Naive thymus-derived CD4-positive, alpha-beta T cell (primary cell): ENCODE results near the gene HS2ST1. TPM values are rescaled to one million over a fixed set of nuclear protein-coding genes. Genes with fewer than 3 reads are reported as not detected.

Experiments used
- ATAC-seq: fragments of 150-1000 bp; cut with Tn5 transposase; 2 replicates; pipeline ENCODE4 v1.10.0; 2021; ENCODE audit warnings: mild to moderate bottlenecking, moderate library complexity
- CTCF ChIA-PET: fragments of 350-600 bp; sonication (Branson Sonifier 250); formaldehyde crosslinking; loops from one replicate; lab custom pipeline; 2021; ENCODE audit warnings: antibody characterized with exemption; lab: Charles Lee
- POLR2A ChIA-PET: fragments of 350-600 bp; sonication (Branson Sonifier 250); formaldehyde crosslinking; loops from one replicate; lab custom pipeline; 2021; ENCODE audit warnings: antibody characterized with exemption, inconsistent platforms; lab: Charles Lee
- DNase-seq, 9 donors: peaks; one replicate each; pipeline versions ENCODE4 v3.0.0 to v3.0.0-alpha.2; 2020 to 2022; ENCODE audit warnings: mixed read lengths in 1 of 9
- H3K27ac ChIP-seq: one replicate; pipeline ENCODE4 v1.7.0; 2013; ENCODE audit warnings: mild to moderate bottlenecking, low read depth, low read length, moderate library complexity
- H3K27me3 ChIP-seq, 2 donors: one replicate each; pipeline ENCODE4 v1.7.0; 2013; ENCODE audit warnings: low read length in 2 of 2, mild to moderate bottlenecking in 2 of 2, moderate library complexity in 2 of 2; ENCODE audit not compliant: control insufficient read depth in 2 of 2, insufficient read depth in 2 of 2
- H3K36me3 ChIP-seq, 3 experiments: 1 replicate in 2 of 3; 2 replicates in 1 of 3; pipeline ENCODE4 v1.7.0; 2013; ENCODE audit warnings: low read length in 3 of 3, mild to moderate bottlenecking in 3 of 3, moderate library complexity in 1 of 3; ENCODE audit not compliant: insufficient read depth in 3 of 3, control insufficient read depth in 2 of 3
- H3K4me1 ChIP-seq, 2 donors: one replicate each; pipeline ENCODE4 v1.7.0; 2013; ENCODE audit warnings: low read length in 2 of 2, mild to moderate bottlenecking in 2 of 2, moderate library complexity in 1 of 2; ENCODE audit not compliant: control insufficient read depth in 2 of 2, insufficient read depth in 2 of 2
- H3K4me3 ChIP-seq: 2 replicates; pipeline ENCODE4 v1.7.0; 2013; ENCODE audit warnings: mild to moderate bottlenecking, low read length
- H3K9me3 ChIP-seq, 3 experiments: 1 replicate in 2 of 3; 2 replicates in 1 of 3; pipeline ENCODE4 v1.7.0; 2013; ENCODE audit warnings: low read length in 3 of 3; ENCODE audit not compliant: control insufficient read depth in 2 of 3
- H3K27ac Mint-ChIP-seq, 9 donors: one replicate each; pipeline ENCODE4 v1.8.0; 2020 to 2022; ENCODE audit warnings: mixed read lengths in 9 of 9, mild to moderate bottlenecking in 8 of 9, moderate library complexity in 5 of 9, inconsistent platforms in 2 of 9
- H3K27me3 Mint-ChIP-seq, 5 donors: one replicate each; pipeline ENCODE4 v1.8.0; 2021 to 2022; ENCODE audit warnings: mixed read lengths in 5 of 5, mild to moderate bottlenecking in 1 of 5
- H3K36me3 Mint-ChIP-seq, 5 donors: one replicate each; pipeline ENCODE4 v1.8.0; 2020 to 2022; ENCODE audit warnings: mixed read lengths in 5 of 5, mild to moderate bottlenecking in 3 of 5, inconsistent platforms in 1 of 5
- H3K4me1 Mint-ChIP-seq, 7 donors: one replicate each; pipeline ENCODE4 v1.8.0; 2020 to 2022; ENCODE audit warnings: mixed read lengths in 7 of 7, mild to moderate bottlenecking in 3 of 7, inconsistent platforms in 1 of 7
- H3K4me3 Mint-ChIP-seq, 10 donors: one replicate each; pipeline ENCODE4 v1.8.0; 2020 to 2022; ENCODE audit warnings: mild to moderate bottlenecking in 10 of 10, mixed read lengths in 10 of 10, moderate library complexity in 6 of 10, inconsistent platforms in 2 of 10
- H3K9me3 Mint-ChIP-seq, 11 donors: one replicate each; pipeline ENCODE4 v1.8.0; 2020 to 2022; ENCODE audit warnings: mixed read lengths in 11 of 11, mild to moderate bottlenecking in 4 of 11, inconsistent platforms in 1 of 11, moderate library complexity in 1 of 11
- intact Hi-C, 2 donors: fragments of 100-400 bp; cut with micrococcal nuclease; formaldehyde crosslinking; loops; one replicate each; pipeline ENCODE4 v1.15.1; 2023
- polyA plus RNA-seq, 2 donors: library from polyadenylated mRNA; unstranded; fragments of 300-500 nt; fragmentation: Illumina TruSeq; gene quantifications; one replicate each; pipeline ENCODE4 v1.2.3, GENCODE V29; 2021
- total RNA-seq, 6 experiments: library from RNA in 5 of 6; stranded (reverse) in 5 of 6; gene quantifications; 1 replicate in 5 of 6; 2 replicates in 1 of 6; pipeline ENCODE4 v1.2.3 and lab custom pipeline; 2021 to 2026

HS2ST1 gene
- total and polyA plus RNA-seq, 7 experiments from 2014 or later = 7.1 to 18.3 (median 10.2) TPM

DNA sequence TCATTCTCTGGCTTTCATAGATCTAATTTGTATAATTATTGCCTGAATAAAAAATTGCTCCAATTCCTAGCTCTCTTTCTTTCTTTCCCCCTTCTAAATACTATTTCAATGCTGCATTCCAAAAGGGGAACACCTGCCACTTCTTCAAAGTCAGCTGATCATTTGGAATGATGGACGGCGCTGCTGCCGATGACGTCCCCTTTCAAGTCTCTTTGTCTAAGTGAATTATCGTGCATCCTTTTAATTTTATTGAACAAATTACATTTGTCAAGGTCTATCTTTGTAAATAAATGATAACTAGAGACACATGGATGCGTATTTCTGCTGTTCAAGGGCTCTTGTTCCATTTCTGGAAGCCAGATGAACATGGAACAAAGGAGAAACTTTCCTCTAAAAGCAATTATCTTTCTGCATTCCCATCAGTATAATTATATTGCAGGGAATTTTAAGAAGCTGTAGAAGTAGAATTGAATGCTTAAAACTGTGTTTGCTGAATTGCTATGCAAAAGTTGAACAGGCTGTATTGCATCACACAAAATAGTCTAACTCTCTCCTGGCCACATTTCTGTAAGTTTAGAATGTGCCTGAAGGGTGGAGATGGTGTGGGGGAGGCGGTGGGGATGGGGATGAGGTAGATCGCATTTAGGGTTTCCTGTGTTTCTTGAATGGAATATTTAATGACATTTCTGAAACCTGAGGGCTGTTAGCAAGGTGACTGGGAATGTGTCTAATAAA lies 222.3 kb downstream of the HS2ST1 start:
- ChIA-PET CTCF (no interaction called here), POLR2A (no interaction called here)
- Histone ChIP-seq H3K27me3 (no peaks in the 10 kb centered on the region), H3K9me3 (no peaks in the 10 kb centered on the region), H3K27ac (no peak overlapping the region), H3K4me1 (no peaks in the 10 kb centered on the region), H3K36me3 (no peaks in the 10 kb centered on the region), H3K4me3 (no peak overlapping the region)
- no peak for DNase-seq
- Mint-ChIP-seq H3K36me3 (no peaks in the 10 kb centered on the region), H3K9me3 (no peaks in the 10 kb centered on the region), H3K4me3 (no peak overlapping the region), H3K27me3 (peaks cover 14 to 38% (median 19%) of the 10 kb centered on the region in 5 donors), H3K27ac (no peak overlapping the region), H3K4me1 (peaks cover 0 to 9% (median 7%) of the 10 kb centered on the region in 7 donors)
- intact Hi-C loops = loop anchor here in 1 of 2 donors (10.0 kb wide), 2 partner anchors 138 to 1458 kb away; no protein-coding TSS in a partner anchor
- ATAC-seq = no peak

DNA sequence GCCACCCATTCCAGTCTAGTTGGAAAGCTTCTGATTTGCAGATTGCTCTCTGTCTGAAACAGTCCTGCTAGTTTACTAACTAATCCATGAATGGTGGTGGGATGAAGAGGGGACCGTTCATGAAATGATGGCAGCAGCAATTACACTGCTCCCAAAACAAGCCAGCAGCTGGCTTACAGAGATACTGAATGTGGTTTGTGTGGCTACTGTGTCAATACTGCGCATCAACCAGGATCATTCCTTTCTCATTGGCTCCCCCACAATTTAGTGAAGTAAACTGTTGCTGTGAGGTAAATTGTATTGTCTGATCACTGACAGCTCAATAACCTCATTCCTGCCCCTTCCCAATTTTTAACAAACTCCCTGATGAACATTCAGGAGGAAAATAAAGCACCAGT lies 222.9 kb downstream of the HS2ST1 start:
- intact Hi-C loops = loop anchor here in 1 of 2 donors (10.0 kb wide), 2 partner anchors 137 to 1457 kb away; no protein-coding TSS in a partner anchor
- ATAC-seq (no peak), DNase-seq (no peak)
- H3K27me3 ChIP-seq = no peaks in the 10 kb centered on the region
- H3K4me1 Mint-ChIP-seq = peaks cover 0 to 7% (median 5%) of the 10 kb centered on the region in 7 donors
- no peaks in the 10 kb centered on the region for H3K36me3 Mint-ChIP-seq
- no peaks in the 10 kb centered on the region for H3K9me3 Mint-ChIP-seq
- no peaks in the 10 kb centered on the region for H3K9me3 ChIP-seq
- ChIA-PET CTCF (no interaction called here), POLR2A (no interaction called here)
- no peak overlapping the region for H3K4me3 Mint-ChIP-seq
- H3K4me1 ChIP-seq = no peaks in the 10 kb centered on the region
- H3K27ac Mint-ChIP-seq = no peak overlapping the region
- H3K36me3 ChIP-seq = no peaks in the 10 kb centered on the region
- H3K4me3 ChIP-seq = no peak overlapping the region
- peaks cover 12 to 34% (median 18%) of the 10 kb centered on the region in 5 donors for H3K27me3 Mint-ChIP-seq
- no peak overlapping the region for H3K27ac ChIP-seq

DNA sequence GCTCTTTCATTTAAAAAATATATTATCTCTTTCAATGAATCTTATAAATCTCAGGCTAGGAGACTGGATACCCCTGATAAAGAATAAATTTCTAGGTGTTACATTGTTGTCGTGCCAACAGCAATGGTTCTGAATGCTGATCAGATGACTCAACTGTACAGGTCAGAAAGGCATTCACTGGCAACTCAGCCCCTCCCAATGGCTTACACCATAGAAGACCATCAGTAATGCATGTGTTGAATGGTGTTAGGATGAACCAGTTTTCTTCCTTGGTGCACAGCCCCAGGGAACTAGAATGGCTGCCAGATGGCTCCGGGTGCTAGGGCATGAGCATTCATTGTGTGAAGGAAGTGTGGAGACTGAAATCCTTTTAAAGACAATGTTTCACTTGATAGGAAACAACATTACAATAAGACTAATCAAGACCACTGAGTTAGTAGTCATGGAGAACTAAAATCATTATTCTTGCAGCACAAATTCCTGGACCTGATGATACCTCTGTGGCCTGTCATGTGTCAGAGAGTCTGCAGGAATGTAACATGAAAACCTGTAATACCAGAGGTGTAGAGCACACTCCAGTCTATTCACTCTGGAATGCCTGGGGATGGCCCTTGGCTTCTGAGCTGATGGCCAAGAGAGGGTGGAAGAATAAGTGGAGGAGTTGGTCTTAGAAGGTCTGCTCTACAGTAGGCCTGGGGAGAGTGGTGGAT lies 226.6 kb downstream of the HS2ST1 start:
- Histone ChIP-seq H3K4me1 (no peaks in the 10 kb centered on the region), H3K4me3 (no peak overlapping the region), H3K9me3 (no peaks in the 10 kb centered on the region), H3K27ac (no peak overlapping the region), H3K27me3 (no peaks in the 10 kb centered on the region), H3K36me3 (no peaks in the 10 kb centered on the region)
- no peak overlapping the region for H3K4me3 Mint-ChIP-seq
- H3K27ac Mint-ChIP-seq = no peak overlapping the region
- DNase-seq (no peak), ATAC-seq (no peak)
- H3K36me3 Mint-ChIP-seq = no peaks in the 10 kb centered on the region
- intact Hi-C loops = no loop called here
- no peaks in the 10 kb centered on the region for H3K4me1 Mint-ChIP-seq
- H3K9me3 Mint-ChIP-seq = peaks cover 0 to 4% (median 0%) of the 10 kb centered on the region in 11 donors
- ChIA-PET CTCF (no interaction called here), POLR2A (no interaction called here)
- peaks cover 7 to 20% (median 10%) of the 10 kb centered on the region in 5 donors for H3K27me3 Mint-ChIP-seq

DNA sequence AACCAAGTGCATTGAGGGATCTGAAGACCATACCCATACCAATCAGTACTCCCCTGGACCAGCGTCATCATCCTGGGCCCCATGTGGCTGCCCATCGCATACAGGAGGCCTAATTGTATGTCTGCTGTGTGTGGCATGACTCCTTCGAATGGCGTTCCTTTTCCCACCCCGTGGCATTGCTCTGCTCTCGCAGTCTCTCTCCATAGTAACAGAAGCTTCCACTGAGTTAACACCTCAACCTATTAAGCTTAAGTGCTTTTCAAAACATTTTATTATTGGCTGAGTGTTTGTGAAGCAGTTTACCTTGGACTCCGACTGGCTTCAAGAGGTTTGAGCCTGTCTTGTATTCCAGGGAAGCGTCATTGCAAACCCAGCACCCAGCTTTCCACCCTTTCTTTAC lies 227.1 kb downstream of the HS2ST1 start:
- Histone ChIP-seq H3K4me1 (no peaks in the 10 kb centered on the region), H3K36me3 (no peaks in the 10 kb centered on the region), H3K27me3 (no peaks in the 10 kb centered on the region), H3K27ac (no peak overlapping the region), H3K4me3 (no peak overlapping the region), H3K9me3 (no peaks in the 10 kb centered on the region)
- H3K4me1 Mint-ChIP-seq = no peaks in the 10 kb centered on the region
- H3K27ac Mint-ChIP-seq = no peak overlapping the region
- H3K9me3 Mint-ChIP-seq = peaks cover 0 to 4% (median 0%) of the 10 kb centered on the region in 11 donors
- ChIA-PET CTCF (no interaction called here), POLR2A (no interaction called here)
- no peaks in the 10 kb centered on the region for H3K36me3 Mint-ChIP-seq
- H3K4me3 Mint-ChIP-seq = no peak overlapping the region
- peaks cover 9 to 23% (median 11%) of the 10 kb centered on the region in 5 donors for H3K27me3 Mint-ChIP-seq
- DNase-seq (no peak), ATAC-seq (no peak)
- intact Hi-C loops = no loop called here

DNA sequence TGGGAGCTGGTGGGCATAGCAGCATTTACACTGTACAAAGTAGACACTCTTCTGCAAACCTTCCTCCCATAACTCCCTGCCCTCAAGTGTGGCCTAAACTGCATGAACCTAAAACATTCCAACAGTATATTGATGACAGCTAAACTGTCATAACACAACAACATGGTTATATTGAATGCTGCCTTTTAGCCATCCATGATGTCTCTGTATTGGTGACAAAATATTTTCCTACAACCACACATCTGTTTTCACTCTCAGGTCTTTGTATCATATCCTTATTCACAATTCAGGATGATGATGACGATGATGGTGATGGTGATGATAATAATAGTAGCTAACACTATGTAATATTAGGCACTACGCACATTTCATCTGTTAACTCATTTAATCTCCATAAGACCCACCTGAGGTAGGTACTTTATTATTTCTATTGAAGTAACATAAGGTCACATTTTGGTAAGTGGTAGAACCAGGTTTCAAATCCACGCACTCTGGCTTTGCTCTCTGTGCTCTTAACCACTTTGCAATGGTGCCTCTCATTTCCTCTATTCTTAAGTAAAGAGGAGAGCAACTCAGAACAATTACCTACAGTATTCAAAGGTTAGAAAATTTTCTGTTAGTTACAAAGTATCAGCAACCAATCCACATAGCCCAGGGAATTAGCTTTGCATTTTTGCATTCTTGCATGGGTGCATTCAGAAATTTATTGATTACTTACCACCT lies 229.1 kb downstream of the HS2ST1 start:
- ChIA-PET CTCF (no interaction called here), POLR2A (no interaction called here)
- Mint-ChIP-seq H3K27me3 (peaks cover 17 to 23% (median 18%) of the 10 kb centered on the region in 5 donors), H3K4me3 (no peak overlapping the region), H3K4me1 (peaks cover 0 to 2% (median 0%) of the 10 kb centered on the region in 7 donors), H3K27ac (no peak overlapping the region), H3K36me3 (no peaks in the 10 kb centered on the region), H3K9me3 (peaks cover 0 to 4% (median 0%) of the 10 kb centered on the region in 11 donors)
- DNase-seq = no peak
- Histone ChIP-seq H3K9me3 (no peaks in the 10 kb centered on the region), H3K27me3 (no peaks in the 10 kb centered on the region), H3K4me1 (no peaks in the 10 kb centered on the region), H3K36me3 (no peaks in the 10 kb centered on the region), H3K27ac (no peak overlapping the region), H3K4me3 (no peak overlapping the region)
- no peak for ATAC-seq
- intact Hi-C loops = no loop called here

DNA sequence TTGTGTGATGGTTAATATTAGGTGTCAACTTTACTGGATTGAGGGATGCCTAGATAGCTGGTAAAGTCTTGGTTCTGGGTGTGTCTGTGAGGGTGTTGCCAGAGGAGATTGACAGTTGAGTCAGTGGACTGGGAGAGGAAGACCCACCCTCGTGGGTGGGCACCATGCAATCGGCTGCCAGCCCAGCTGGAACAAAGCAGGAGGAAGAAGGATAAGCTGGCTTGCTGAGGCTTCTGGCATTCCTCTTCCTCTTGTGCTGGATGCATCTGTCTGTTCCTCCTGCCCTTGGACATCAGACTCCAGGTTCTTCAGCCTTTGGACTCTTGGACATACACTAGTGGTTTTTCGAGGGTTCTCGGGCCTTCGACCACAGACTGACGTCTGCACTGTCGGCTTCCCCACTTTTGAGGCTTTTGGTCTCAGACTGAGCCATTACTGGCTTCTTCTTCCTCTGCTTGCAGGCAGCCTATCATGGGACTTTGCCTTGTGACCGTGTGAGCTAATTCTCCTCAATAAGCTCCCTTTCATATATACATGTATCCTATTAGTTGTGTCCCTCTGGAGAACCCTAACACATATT lies 230.0 kb downstream of the HS2ST1 start:
- DNase-seq (no peak), ATAC-seq (no peak)
- peaks cover 0 to 2% (median 0%) of the 10 kb centered on the region in 7 donors for H3K4me1 Mint-ChIP-seq
- peaks cover 0 to 4% (median 0%) of the 10 kb centered on the region in 11 donors for H3K9me3 Mint-ChIP-seq
- Histone ChIP-seq H3K27me3 (no peaks in the 10 kb centered on the region), H3K36me3 (no peaks in the 10 kb centered on the region), H3K4me1 (no peaks in the 10 kb centered on the region), H3K27ac (no peak overlapping the region), H3K9me3 (no peaks in the 10 kb centered on the region), H3K4me3 (no peak overlapping the region)
- intact Hi-C loops = no loop called here
- H3K27ac Mint-ChIP-seq = no peak overlapping the region
- no peak overlapping the region for H3K4me3 Mint-ChIP-seq
- CTCF ChIA-PET = no interaction called here
- POLR2A ChIA-PET = no interaction called here
- H3K27me3 Mint-ChIP-seq = peaks cover 24 to 30% (median 25%) of the 10 kb centered on the region in 5 donors
- H3K36me3 Mint-ChIP-seq = no peaks in the 10 kb centered on the region
